ENCODE results near the gene IGF1R. TPM values are rescaled to one million over a fixed set of nuclear protein-coding genes. Genes with fewer than 3 reads are reported as not detected.

IGF1R gene
- total and polyA plus RNA-seq, 2 donors (not counting 3 experiments of a cell fraction or from before 2014, with no cell fraction given) = 16.1 to 59.1 TPM

DNA sequence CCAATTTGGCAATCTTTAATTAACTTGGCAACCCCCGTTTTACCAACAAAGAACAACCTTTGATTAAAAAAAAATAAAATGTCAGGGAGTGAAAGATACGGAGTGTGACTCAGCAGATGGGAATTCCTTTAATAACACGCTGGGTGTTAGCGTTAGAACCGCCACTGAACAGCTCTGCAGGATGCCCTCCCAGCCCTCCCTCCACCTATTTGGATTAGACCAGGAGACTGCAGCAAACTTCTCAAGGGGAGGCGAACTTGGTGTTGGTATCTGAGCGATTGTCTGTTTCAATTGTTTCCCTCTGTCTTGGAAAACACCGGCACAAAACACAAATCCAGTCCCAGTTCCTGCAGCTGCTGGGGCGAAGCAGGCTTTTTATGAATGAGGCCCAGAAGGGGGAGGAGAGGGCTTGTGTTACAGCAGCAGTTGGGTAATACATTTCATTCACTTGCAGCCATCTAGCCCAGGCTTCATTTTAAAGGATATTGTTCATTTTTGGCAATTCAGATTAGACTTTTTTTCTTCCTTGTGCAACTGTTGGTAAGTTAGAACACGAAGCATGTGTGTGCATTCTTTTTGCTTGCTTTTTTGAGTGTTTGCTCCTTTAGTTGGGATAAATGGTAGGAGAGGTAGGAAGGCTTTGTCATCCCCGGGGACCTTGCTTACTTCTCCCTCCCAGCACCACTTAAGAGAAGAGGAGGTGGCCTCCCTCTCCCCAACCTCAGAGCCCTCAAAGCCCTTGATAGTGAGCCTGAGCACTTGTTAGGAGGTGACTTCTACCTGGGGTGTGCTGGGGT, 152.3 kb downstream of the IGF1R start:
- peaks cover 42% of the 10 kb centered on the region for H3K4me1 ChIP-seq (ENCODE audit: control insufficient read depth, extremely low read depth, insufficient read depth, low read length)
- no peaks in the 10 kb centered on the region for H3K36me3 ChIP-seq (ENCODE audit: control insufficient read depth in 2 of 2, extremely low read depth in 1 of 2, insufficient read depth in 2 of 2, low read length in 2 of 2)
- ChIA-PET POLR2A (no interaction called here), CTCF (interaction anchor here (0.8 to 2.7 kb wide), 12 partner anchors 9 to 258 kb away, joined by 3 to 12 read pairs (median 3); no protein-coding TSS in a partner anchor)
- H3K27ac ChIP-seq (ENCODE audit: insufficient read depth, low read depth, low read length) = peak overlapping the region; percentile 80
- peak overlapping the region in 1 of 3 experiments; percentile 6 for H3K4me3 ChIP-seq (replicated peaks in 1 of 3; ENCODE audit: insufficient read depth in 1 of 3, low read depth in 1 of 3, low read length in 3 of 3)
- peak; percentile 97 for FAIRE-seq
- no TSS peak for BruUV-seq (replicated peaks)
- TF ChIP-seq FOS (IDR thresholded peaks at IDR 0.05; ENCODE audit: borderline replicate concordance, insufficient read depth, low read length) (peak; percentile 81), GATA2 (IDR thresholded peaks at IDR 0.05; ENCODE audit: insufficient read depth, insufficient read length, low read depth, low read length) (peak; percentile 18), JUN (IDR thresholded peaks at IDR 0.05; ENCODE audit: borderline replicate concordance, insufficient read depth, insufficient read length, low read depth) (no peak)
- TF ChIP-seq, protein P1, sequence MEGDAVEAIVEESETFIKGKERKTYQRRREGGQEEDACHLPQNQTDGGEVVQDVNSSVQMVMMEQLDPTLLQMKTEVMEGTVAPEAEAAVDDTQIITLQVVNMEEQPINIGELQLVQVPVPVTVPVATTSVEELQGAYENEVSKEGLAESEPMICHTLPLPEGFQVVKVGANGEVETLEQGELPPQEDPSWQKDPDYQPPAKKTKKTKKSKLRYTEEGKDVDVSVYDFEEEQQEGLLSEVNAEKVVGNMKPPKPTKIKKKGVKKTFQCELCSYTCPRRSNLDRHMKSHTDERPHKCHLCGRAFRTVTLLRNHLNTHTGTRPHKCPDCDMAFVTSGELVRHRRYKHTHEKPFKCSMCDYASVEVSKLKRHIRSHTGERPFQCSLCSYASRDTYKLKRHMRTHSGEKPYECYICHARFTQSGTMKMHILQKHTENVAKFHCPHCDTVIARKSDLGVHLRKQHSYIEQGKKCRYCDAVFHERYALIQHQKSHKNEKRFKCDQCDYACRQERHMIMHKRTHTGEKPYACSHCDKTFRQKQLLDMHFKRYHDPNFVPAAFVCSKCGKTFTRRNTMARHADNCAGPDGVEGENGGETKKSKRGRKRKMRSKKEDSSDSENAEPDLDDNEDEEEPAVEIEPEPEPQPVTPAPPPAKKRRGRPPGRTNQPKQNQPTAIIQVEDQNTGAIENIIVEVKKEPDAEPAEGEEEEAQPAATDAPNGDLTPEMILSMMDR (IDR thresholded peaks at IDR 0.05; ENCODE audit: extremely low read depth in 1 of 2, insufficient read depth in 1 of 2, low read depth in 1 of 2, low read length in 2 of 2) = peak in 1 of 2 donors; percentile 1
- H3K9me3 ChIP-seq (replicated peaks; ENCODE audit: control insufficient read depth, insufficient read depth, low read length) = no peaks in the 10 kb centered on the region
- peak overlapping the region; percentile 8 for H2AFZ ChIP-seq (ENCODE audit: low read depth, low read length)
- dilution Hi-C loops (cut with MboI; ENCODE audit: extremely low pct_ligation_motif_present, low sequenced_read_pairs) (no loop called here), intact Hi-C loops (cut with micrococcal nuclease) (loop anchor here (1.0 to 5.0 kb wide), 3 partner anchors 12 to 97 kb away; no protein-coding TSS in a partner anchor)
- DNase-seq (ENCODE audit: low read depth, low spot score) = peak; percentile 98
- peak overlapping the region; percentile 40 for H3K9ac ChIP-seq (replicated peaks; ENCODE audit: extremely low read depth, insufficient read depth, low read length)
- peaks cover 23% of the 10 kb centered on the region for H3K79me2 ChIP-seq (ENCODE audit: control insufficient read depth, insufficient read depth, low read length)
- no peaks in the 10 kb centered on the region for H3K27me3 ChIP-seq (ENCODE audit: control insufficient read depth in 2 of 2, insufficient read depth in 2 of 2, low read length in 2 of 2)
- peak overlapping the region; percentile 69 for H3K4me2 ChIP-seq (ENCODE audit: insufficient read depth, low read length)
- H4K20me1 ChIP-seq (replicated peaks; ENCODE audit: control insufficient read depth, extremely low read depth, insufficient read depth, low read length) = no peaks in the 10 kb centered on the region
- no peaks in the 10 kb centered on the region for H3K9me1 ChIP-seq (replicated peaks; ENCODE audit: control insufficient read depth, extremely low read depth, insufficient read depth, low read length)
